IPS-NIHi7 (cell line): ENCODE results near the gene FAM117B.
"Not testable (repeated sequence)": the region's sequence is repeated elsewhere in the genome, so short reads cannot be mapped to it uniquely, and the experiment has no call there.

Experiments used
- DNase-seq: peaks from one replicate; pipeline ENCODE4 v3.0.0; 2012; ENCODE audit warnings: mixed read lengths; ENCODE audit errors: extremely low spot score

The FAM117B gene

DNA sequence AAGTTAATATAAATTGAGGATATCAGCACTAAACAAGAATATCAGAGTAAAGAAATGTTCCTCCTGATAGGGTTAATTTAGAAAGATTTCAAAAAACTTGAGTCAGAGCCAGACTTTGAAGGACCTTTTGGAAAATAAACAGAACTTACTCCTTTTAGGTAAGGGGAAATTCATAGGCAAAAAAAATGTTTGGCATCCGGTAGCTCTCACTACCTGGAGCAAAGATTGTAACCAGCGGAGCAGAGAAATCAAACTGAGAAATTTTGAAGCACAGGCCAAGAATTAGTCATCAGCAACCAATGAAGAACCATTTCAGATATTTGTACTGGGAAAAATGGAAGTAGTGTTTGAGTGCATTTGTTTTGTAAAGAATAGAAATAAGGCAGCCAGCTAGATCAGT is 123.8 kb downstream of the FAM117B start:
- DNase-seq = no peak

DNA sequence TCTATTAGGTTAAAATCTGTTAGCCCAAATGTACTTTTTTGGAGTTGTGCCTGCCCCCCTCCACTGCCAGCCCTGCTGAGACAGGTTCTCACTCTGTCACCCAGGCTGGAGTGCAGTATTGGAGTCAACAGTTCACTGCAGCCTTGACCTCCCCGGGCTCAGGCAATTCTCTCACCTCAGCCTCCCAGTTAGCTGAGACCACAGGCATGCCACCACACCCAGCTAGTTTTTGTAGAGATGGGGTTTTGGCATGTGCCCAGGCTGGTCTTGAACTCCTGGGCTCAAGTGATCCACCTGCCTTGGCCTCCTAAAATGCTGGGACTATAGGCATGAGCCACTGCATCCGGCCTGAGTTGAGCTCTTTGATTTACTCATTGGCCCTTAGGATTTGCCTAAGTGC is 126.1 kb downstream of the FAM117B start:
- DNase-seq = no peak

DNA sequence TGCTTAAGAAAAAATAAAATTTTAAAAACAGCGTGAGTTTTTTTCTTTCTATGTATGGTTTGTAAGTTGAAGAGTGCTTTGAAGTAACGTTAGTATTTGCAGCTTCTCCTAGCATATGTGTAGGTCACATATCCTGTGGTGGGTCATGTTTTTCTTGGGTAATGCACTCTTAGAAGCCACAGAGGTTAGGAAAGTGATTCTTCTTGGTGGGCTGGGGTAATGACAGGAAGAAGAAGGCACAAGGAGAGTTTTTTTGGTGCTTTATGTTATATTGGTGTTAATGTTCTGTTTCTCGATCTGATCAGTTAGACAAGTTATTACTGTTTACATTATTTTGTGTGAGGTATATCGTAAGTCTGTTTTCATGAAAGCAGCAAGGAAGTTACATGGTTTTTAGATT is 127.8 kb downstream of the FAM117B start:
- no peak for DNase-seq

DNA sequence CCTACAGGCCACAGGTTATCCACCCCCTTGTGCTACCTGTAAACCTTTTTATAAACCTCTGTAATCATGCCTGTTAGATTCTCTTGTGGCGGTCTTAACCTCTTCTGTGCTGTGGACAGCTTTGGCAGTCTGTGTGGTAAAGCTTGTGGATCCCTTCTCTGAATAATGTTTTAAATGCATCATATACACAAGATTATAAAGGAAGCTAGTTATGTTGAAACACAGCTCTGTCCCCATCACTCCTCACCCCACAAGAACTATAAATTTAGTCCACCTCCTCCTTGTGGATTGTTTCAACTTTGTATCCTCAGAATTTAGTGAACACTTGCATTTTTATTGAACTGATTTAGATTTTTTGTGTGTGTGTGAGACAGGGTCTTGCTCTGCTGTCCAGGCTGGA is 129.1 kb downstream of the FAM117B start:
- DNase-seq = no peak

DNA sequence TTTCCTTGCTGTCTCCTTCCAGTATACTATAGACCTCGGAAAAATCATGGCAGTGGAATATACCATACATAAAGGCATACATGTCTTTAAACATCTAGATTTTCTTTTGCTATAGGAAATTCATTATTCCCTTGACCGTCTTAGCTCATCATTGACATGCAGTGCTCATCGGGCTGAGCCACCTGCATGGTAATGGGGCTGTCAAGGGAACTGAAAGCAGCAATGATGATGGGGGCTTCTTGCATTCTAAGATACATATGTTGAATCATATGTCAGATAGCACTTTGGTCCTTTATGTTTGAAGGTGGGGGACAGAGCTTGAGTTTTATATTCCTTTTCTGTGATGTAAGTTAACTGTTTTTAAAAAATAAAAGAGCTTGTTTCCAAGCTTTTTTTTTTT is 130.2 kb downstream of the FAM117B start:
- DNase-seq = no peak

DNA sequence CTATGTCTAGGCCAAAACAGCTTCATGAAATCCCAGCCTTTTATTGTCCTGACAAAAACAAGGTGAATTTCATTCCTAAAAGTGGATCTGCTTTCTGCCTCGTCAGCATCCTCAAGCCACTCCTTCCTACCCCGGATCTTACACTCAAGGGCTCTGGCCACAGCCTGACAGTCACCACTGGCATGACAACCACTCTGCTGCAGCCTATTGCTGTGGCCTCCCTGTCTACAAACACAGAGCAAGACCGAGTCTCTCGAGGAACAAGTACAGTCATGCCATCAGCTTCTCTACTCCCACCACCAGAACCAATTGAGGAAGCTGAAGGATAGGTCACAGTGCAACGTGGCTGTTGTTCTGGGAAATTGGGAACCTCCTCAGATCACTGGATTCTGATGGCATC is 130.7 kb downstream of the FAM117B start:
- no peak for DNase-seq

DNA sequence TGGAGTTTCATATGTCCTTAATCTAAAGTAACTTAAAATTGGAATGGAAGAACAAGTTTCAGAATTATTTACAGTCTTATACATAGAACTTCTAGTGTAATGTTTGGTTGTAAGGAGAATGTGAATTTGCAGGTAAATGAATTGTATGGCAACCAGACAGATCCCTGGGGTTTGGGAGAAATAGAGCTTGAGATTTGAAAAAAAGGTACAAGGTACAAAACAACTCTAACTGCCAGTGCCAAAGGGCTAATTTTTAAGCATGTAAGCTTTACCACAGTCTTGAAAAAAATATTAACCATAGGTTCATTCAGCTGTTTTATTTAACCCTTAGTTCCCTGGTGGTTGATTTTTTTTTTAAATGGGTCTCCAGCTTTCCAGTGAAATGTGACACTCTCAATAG is 133.5 kb downstream of the FAM117B start:
- no peak for DNase-seq

DNA sequence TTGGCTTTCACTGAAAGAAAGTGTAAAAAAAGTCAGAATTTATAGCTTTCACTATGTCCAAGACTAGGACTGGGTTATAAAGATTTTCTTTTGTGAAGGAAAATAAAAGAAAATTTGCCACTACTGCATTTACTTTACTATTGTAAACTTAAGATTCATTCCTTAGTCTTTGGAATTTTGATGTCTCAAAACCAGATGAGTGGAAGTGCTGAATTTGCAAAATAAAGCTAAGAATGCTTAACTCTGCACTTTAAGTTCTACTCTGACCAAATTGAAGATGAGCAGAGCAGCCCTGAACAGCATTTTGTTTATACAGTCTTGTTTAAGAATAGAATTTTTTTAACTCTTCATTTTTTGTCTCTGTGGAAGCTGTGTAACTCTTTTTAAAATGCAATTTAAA is 134.4 kb downstream of the FAM117B start:
- DNase-seq = no peak

DNA sequence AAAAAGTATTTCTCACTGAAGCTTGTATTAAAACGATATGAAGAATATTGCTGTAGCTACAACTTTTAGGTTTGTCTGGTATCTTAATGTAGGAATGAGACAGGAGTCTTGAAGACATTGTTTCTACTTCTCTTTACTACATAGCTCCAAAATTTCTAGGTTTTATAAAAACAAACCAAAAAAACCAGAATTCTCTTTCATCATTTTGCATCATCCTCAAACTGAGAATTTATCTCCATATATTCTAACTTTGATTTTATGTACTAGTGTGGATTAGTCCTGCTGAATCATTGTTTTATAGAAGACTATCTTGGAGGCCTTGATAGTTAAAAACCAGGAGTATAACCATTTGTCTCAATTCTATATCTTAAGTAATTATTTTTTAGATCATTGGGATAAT is 136.6 kb downstream of the FAM117B start:
- no peak for DNase-seq

DNA sequence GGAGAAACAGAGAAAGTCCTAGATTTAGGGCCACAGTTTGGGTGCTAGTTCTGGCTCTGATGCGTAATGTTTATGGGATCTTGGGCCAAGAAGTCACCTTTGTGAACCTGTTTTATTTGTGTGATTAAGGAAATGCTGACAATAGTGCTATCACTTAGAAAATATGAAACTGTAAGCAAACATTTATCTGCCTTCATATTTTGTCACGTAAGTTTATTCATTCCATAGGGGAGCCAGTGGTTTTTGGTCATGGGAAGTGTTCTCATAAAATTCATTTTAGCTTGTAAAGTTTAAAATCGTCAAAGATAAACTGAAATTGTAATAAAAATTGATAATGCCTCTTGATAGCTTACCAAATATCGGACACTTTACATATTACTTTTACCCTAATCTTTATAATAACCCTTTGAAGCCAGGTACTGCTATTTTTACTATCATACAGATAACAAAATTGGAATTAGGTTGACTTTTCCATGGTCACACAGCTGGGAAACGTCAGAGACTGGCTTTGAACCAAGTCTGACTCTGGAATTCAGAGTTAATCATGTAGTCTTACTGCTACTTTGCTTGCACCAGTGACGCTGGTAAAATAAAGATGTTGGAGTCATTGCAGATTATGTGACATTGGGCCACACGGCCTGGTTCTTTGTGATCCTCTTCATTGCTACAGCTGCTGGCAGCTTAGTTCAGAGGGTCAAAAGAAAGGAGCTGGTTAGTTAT is 137.1 kb downstream of the FAM117B start:
- DNase-seq = no peak

DNA sequence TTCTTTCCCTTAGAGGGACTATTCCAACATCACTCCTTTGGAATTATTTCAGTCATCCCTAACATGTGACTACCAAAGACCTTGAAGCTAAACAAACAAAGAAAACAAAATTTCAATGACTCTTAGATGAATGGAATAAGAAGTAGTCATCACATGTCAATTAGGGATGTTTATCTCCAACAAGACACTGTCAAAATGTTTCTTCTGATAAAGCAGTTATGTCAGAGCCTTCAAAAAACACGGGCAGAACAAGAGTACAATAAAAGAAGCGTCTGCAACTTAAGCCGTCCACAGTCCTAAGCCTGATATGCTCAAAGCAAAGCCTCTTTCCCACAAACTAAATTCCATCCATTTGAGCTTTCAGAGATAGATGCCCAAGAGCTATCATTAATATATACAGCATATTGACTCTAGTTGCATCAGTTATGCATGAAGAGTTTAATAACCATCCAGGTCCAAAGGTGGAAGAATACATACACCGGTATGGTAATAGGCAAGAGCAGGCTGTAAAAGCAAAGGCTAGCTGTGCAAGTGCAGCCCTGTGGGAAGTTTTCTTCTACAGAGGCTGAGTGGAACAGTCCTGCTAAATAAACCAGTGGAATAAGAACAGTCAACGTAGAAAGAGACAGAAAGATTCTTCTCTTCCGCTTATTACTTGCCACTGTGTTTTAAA is 138.7 kb downstream of the FAM117B start:
- no peak for DNase-seq

DNA sequence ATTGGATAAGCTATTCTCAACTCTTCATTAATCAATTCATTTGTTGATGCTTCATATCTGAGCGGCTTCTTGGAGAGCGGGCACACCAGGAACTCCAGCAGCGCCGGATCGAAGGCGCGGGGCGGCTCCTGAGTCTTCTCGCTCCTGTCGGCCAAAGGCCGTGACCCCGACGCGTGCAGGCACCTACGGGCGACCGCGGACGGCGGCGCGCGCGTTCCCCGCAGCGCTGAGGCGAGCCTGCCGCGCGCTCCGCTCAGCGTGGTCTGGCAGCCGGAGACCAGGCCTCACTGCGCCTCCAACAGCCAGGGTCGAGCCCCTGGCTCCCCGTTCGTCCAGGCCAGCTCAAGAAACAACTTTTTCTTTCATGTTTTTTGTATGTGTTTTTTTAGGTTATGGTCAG is 139.3 kb downstream of the FAM117B start:
- no peak for DNase-seq

DNA sequence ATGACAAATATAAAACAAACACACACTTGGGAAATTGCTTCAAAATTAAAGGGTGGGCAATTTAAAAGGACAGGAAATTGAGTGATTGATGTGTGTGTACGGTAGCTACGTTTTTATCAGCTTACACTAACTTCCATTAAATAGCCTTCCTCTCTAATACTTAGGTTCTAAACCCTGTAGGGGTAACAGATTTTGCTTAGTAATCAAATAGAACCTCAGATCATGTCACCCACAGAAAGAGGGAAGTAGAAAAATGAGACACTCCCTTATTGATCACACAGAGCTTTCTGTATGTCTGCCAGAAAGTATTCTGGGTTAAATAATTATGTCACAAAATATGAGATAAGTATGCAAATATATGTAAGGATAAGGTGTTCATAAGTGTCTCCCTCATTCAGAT is 143.4 kb downstream of the FAM117B start:
- DNase-seq = no peak

DNA sequence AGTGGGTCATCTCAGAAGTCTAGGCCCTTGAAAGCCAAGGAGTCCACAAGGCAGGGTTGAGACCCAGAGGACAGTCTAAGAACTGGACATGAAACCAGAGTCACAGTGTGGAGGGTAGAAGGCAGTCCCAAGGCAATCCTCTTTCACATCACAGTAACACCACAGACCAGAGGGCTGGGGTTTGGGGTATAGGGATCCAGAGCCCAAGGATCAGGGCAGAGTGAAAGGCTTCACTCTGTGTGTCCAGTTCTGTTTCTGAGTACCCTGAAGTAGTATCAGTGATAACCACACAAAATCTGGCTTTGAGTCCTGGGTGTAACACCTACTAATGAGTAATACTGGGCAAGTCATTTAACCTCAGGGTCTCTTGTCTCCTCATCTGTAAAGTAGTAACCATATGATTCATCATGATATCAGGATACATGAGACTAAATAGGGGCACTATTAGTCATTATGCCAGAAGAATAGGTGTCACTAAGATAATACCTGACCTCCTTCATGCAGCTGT is 145.8 kb downstream of the FAM117B start:
- no peak for DNase-seq

DNA sequence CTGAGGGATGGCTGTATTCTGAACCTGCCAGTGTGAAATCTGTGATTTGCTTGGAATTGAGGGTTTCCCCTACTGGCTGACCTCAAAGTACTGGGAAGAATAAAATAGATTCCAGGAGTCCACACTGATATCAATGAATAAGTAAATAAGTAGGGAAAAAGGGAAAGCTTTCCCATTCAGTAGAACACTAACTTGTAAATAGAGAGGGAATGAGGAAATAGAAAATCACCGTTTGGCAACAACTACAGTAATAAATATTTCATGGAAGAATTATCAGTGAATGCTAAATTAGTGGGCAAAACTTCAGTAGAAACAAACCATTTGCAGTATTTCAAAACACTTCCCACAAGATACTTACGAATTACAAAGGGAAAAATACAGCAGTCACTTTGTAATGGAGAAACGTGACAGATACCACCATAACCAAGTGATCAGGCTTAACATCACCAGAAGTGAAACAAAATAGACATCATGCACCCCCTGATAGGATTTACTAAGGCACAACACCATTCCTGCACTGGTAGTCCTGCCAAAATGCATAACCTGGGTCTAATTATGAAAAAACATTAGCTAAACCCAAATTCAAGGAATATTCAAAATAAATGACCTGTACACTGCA is 148.3 kb downstream of the FAM117B start:
- DNase-seq = no peak

DNA sequence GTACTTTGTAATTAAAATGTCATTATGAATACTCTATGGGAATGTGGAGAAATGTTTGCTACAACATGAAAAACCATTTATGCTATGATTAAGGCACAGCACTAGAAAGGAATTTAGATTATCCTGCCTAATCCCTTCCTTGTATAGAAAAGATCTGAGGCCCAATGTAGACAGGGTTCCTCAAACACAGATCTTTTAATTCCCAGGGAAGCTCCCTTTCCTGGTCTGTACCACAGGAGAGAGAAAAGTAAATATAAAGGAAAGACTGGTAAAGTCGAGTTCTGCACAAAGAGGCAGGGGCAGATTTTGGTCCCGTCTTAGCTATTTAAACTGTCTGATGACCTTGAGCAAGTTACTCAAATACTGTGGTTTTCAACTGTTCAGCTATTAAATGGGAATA is 152.1 kb downstream of the FAM117B start:
- no peak for DNase-seq

DNA sequence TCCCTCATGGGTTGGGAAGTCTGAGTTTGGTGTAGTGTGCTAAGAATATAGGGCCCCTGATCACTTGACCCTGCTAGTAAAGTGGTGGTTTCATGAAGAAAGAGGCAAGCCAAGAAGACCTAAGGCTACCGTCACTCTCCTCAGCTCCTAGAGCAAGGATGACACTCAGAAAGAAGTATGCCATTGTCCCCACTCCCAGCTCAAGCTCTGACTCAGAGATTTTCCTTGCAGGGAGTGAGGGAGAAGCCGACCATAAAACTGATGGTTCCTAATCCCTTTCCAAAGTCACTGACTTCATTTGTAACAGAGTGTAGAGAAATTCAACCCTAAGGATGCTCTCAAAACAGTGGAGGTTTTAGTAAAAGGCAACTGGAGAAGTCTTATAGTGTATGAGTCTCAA is 155.9 kb downstream of the FAM117B start:
- DNase-seq = no peak

DNA sequence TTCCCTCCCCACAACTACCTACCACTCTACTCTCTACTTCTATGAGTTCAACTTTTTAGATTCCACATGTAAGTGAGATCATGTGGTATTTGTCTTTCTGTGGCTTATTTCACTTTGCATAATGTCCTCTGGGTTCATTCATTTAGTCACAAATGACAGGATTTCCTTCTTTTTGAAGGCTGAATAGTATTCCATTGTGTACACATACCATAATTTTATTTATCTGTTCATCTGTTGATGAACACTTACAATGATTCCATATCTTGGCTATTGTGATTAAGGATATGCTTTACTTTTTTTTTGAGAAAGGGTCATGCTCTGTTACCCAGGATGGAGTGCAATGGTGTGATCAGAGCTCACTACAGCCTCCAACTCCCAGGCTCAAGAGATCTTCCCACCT is 163.2 kb downstream of the FAM117B start:
- DNase-seq = no peak

DNA sequence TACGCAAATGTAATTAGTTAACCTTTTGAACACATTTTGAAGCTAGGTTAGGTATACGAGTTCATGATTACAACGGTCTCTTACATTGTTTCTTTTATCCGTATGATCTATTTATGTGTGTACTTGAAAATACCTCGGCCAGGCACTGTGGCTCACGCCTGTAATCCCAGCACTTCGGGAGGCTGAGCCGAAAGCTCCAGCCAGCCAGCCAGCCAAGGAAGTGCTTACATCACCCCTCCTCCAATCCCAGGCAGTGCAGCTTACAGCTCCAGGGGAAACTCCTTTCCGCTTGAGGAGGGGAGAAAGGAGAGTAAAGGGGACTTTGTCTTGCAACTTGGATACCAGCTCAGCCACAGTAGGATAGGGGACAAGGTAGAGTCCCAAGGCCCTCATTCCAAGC is 171.1 kb downstream of the FAM117B start:
- not testable (repeated sequence) for DNase-seq

DNA sequence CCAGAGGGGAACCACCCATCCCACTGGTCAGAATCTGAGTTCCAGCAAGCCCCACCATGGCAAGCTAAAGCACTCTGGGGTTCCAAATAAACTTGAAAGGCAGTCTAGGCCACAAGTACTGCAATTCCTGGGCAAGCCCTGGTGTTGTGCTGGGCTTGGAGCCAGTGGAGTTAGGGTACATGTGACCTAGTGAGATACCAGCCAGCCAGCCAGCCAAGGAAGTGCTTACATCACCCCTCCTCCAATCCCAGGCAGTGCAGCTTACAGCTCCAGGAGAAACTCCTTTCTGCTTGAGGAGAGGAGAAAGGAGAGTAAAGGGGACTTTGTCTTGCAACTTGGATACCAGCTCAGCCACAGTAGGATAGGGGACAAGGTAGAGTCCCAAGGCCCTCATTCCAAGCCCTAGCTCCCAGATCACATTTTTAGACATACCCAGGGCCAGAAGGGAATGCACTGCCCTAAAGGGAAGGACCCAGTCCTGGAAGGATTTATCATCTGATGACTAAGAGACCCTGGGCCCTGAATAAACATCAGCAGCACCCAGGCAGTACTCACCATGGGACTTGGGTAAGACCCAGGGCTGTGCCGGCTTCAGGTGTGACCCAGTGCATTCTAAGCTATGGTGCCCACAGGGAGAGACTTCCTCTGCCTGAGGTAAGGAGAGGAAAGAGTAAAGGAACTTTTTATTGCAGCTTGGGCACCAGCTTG is 172.8 kb downstream of the FAM117B start:
- DNase-seq = not testable (repeated sequence)

DNA sequence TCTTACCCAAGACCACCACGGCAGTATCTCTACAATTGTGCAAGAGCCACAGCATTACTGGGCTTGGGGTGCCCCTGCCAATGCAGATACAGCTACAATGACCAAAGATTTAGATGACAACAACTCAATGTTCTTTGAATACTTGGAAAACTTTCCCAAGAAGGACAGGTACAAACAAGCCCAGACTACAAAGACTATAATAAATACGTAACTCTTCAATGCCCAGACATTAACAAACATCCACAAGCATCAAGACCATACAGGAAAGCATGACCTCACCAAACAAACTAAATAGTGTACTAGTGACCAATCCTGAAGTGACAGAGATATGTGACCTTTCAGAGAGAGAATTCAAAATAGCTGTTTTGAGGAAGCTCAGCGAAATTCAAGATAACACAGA is 174.0 kb downstream of the FAM117B start:
- no peak for DNase-seq

DNA sequence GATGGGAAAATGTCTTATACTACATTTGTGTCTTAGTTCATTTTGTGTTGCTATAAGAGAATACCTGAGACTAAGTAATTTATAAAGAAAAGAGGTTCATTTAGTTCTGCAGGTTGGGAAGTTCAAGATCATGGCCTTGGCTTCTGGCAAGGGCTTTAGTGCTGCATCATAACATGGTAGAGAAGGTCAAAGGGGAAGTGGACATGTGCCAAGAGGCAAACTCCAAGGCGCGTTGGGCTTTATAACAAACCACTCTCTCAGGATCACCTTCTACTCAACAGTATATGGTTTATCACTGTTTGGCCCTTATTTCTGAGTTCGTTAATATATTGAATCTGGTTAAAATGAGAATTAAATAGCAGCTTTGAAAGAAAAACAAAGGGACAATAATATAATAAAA is 178.6 kb downstream of the FAM117B start:
- DNase-seq = no peak
